GM23338 (cell line): ENCODE measurements around the gene TAMM41. TPM values are rescaled to one million over a fixed set of nuclear protein-coding genes. Genes with fewer than 3 reads are reported as not detected.

Experiments used
- ATAC-seq: fragments of 200-7000 bp; cut with Tn5 transposase; 3 replicates; pipeline ENCODE4 v1.9.1; 2020
- DNase-seq: peaks from one replicate; pipeline ENCODE4 v3.0.0-alpha.2; 2015; ENCODE audit warnings: low spot score
- H2AFZ ChIP-seq: fragments of 200-600 bp; sonication (generic); 2 replicates; pipeline ENCODE4 v1.8.0; 2016; ENCODE audit warnings: antibody characterized with exemption, mild to moderate bottlenecking, moderate library complexity
- H3F3A ChIP-seq: fragments of 200-600 bp; sonication (generic); replicated peaks from 2 replicates; pipeline ENCODE4 v1.8.0; 2017; ENCODE audit warnings: antibody characterized with exemption, mixed run types, low read depth
- H3K27ac ChIP-seq: fragments of 200-600 bp; sonication (generic); 2 replicates; pipeline ENCODE4 v1.6.1; 2016; ENCODE audit warnings: low read depth
- H3K27me3 ChIP-seq: fragments of 200-600 bp; sonication (generic); 2 replicates; pipeline ENCODE4 v1.8.0; 2016; ENCODE audit warnings: mild to moderate bottlenecking, mixed run types, moderate library complexity; ENCODE audit not compliant: insufficient read depth
- H3K36me3 ChIP-seq: fragments of 200-600 bp; sonication (generic); 2 replicates; pipeline ENCODE4 v1.8.0; 2016; ENCODE audit warnings: mild to moderate bottlenecking; ENCODE audit not compliant: insufficient read depth
- H3K4me1 ChIP-seq: fragments of 200-600 bp; sonication (generic); 2 replicates; pipeline ENCODE4 v1.8.0; 2016; ENCODE audit warnings: mild to moderate bottlenecking, moderate library complexity; ENCODE audit not compliant: insufficient read depth
- H3K4me2 ChIP-seq: fragments of 200-600 bp; sonication (generic); 2 replicates; pipeline ENCODE4 v1.7.1; 2017; ENCODE audit warnings: mixed run types
- H3K4me3 ChIP-seq: fragments of 200-600 bp; sonication (generic); 2 replicates; pipeline ENCODE4 v1.6.1; 2016; ENCODE audit warnings: mixed run types
- H3K79me2 ChIP-seq: fragments of 200-600 bp; sonication (generic); replicated peaks from 2 replicates; pipeline ENCODE4 v1.8.0; 2017; ENCODE audit warnings: mild to moderate bottlenecking; ENCODE audit not compliant: insufficient read depth
- H3K9me2 ChIP-seq: fragments of 200-600 bp; sonication (generic); 2 replicates; pipeline ENCODE4 v1.8.0; 2017; ENCODE audit not compliant: insufficient read depth
- H4K20me1 ChIP-seq: fragments of 200-600 bp; sonication (generic); replicated peaks from 2 replicates; pipeline ENCODE4 v1.8.0; 2017; ENCODE audit warnings: mild to moderate bottlenecking; ENCODE audit not compliant: insufficient read depth
- H3K27ac Mint-ChIP-seq: 2 replicates; pipeline ENCODE4 v1.8.0; 2020; ENCODE audit warnings: inconsistent platforms, mild to moderate bottlenecking, moderate library complexity, mixed read lengths
- H3K27me3 Mint-ChIP-seq: 3 replicates; pipeline ENCODE4 v1.8.0; 2022; ENCODE audit warnings: low read depth, mild to moderate bottlenecking, moderate library complexity, mixed read lengths, inconsistent platforms; ENCODE audit not compliant: insufficient read depth, poor library complexity
- H3K36me3 Mint-ChIP-seq: 3 replicates; pipeline ENCODE4 v1.8.0; 2021; ENCODE audit warnings: low read depth, mild to moderate bottlenecking, inconsistent platforms, moderate library complexity, mixed read lengths
- H3K4me1 Mint-ChIP-seq: 3 replicates; pipeline ENCODE4 v1.8.0; 2020; ENCODE audit warnings: mild to moderate bottlenecking, inconsistent platforms, mixed read lengths
- H3K4me3 Mint-ChIP-seq: 3 replicates; pipeline ENCODE4 v1.8.0; 2021; ENCODE audit warnings: moderate library complexity, mild to moderate bottlenecking, inconsistent platforms, mixed read lengths
- H3K9me3 Mint-ChIP-seq: 3 replicates; pipeline ENCODE4 v1.8.0; 2020; ENCODE audit warnings: moderate library complexity, mild to moderate bottlenecking, inconsistent platforms, mixed read lengths
- CREB1 ChIP-seq: fragments of 250-450 bp; sonication (Bioruptor Pico); IDR thresholded peaks from 2 replicates; pipeline ENCODE4 v1.5.0; 2020; ENCODE audit warnings: low read depth, mild to moderate bottlenecking, moderate library complexity
- JUNB ChIP-seq: IDR thresholded peaks from one replicate; pipeline ENCODE4 v1.6.1; 2016; ENCODE audit warnings: antibody characterized with exemption; ENCODE audit not compliant: unreplicated experiment
- ZNF331 ChIP-seq: fragments of 250-450 bp; sonication (Bioruptor Pico); IDR thresholded peaks from 2 replicates; pipeline ENCODE4 v1.5.0; 2020; ENCODE audit warnings: low read depth, mild to moderate bottlenecking, moderate library complexity
- polyA plus RNA-seq: library from polyadenylated mRNA; unstranded; fragments of >200 nt; fragmentation: Nextera tagmentation; extraction: Ambion mirVana; gene quantifications from 2 replicates; pipeline ENCODE4 v1.2.1, GENCODE V29; 2016
- total RNA-seq: library from RNA; depleted of rRNA; stranded (reverse); fragments of >200 nt; shearing (Covaris generic); gene quantifications from 2 replicates; pipeline ENCODE4 v1.2.3, GENCODE V29; 2014
- TF ChIP-seq, protein P1 (sequence below): fragments of 250-450 bp; sonication (Bioruptor Pico); IDR thresholded peaks from 2 replicates; pipeline ENCODE4 v1.5.0; 2020; ENCODE audit warnings: mild to moderate bottlenecking, moderate library complexity
- TF ChIP-seq, protein P2 (sequence below): IDR thresholded peaks from one replicate; pipeline ENCODE4 v1.6.1; 2018; ENCODE audit warnings: antibody characterized with exemption; ENCODE audit not compliant: unreplicated experiment

The TAMM41 gene
- total and polyA plus RNA-seq, 2 experiments from 2014 or later, result 8.9 to 19.2 TPM

DNA sequence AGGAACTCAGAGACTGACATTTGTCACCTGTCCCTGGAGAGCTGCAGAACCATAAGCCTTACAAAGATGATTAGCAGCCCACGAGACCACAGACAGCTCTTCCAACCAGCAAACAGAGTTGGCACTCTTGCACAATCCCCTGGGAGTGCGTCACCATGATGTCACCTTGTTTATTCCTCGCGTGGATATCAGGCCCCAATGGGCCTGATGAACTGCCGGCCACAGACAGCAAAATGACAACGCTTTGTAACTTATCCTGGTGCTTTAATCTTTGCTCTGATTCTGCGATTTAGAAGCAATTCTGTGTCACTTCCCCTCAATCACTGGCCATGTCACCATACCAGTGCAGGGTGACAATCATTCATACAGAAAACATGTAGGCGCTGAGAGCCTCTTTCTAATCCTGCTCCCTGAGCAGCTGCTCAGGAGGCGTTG, 89.2 kb downstream of the TAMM41 start:
- no peak overlapping the region for H3K27ac ChIP-seq
- DNase-seq, result no peak

More for the DNA sequence above, 89.2 kb downstream of the TAMM41 start:
- peaks cover 3% of the 10 kb centered on the region for H3K27me3 Mint-ChIP-seq
- H3K4me1 Mint-ChIP-seq, result peaks cover 9% of the 10 kb centered on the region
- Histone ChIP-seq H3K4me2 (no peak overlapping the region), H3K4me3 (no peak overlapping the region), H3K27me3 (no peaks in the 10 kb centered on the region), H2AFZ (no peak overlapping the region; the same call in 1 of the 2 replicates), H3K79me2 (no peaks in the 10 kb centered on the region), H3F3A (no peaks in the 10 kb centered on the region), H3K36me3 (no peaks in the 10 kb centered on the region), H3K4me1 (no peaks in the 10 kb centered on the region), H3K9me2 (no peaks in the 10 kb centered on the region), H4K20me1 (no peaks in the 10 kb centered on the region)
- no peaks in the 10 kb centered on the region for H3K9me3 Mint-ChIP-seq
- TF ChIP-seq JUNB (no peak), ZNF331 (CRISPR knock-in tag) (no peak), CREB1 (CRISPR knock-in tag) (no peak)
- TF ChIP-seq, protein P1, sequence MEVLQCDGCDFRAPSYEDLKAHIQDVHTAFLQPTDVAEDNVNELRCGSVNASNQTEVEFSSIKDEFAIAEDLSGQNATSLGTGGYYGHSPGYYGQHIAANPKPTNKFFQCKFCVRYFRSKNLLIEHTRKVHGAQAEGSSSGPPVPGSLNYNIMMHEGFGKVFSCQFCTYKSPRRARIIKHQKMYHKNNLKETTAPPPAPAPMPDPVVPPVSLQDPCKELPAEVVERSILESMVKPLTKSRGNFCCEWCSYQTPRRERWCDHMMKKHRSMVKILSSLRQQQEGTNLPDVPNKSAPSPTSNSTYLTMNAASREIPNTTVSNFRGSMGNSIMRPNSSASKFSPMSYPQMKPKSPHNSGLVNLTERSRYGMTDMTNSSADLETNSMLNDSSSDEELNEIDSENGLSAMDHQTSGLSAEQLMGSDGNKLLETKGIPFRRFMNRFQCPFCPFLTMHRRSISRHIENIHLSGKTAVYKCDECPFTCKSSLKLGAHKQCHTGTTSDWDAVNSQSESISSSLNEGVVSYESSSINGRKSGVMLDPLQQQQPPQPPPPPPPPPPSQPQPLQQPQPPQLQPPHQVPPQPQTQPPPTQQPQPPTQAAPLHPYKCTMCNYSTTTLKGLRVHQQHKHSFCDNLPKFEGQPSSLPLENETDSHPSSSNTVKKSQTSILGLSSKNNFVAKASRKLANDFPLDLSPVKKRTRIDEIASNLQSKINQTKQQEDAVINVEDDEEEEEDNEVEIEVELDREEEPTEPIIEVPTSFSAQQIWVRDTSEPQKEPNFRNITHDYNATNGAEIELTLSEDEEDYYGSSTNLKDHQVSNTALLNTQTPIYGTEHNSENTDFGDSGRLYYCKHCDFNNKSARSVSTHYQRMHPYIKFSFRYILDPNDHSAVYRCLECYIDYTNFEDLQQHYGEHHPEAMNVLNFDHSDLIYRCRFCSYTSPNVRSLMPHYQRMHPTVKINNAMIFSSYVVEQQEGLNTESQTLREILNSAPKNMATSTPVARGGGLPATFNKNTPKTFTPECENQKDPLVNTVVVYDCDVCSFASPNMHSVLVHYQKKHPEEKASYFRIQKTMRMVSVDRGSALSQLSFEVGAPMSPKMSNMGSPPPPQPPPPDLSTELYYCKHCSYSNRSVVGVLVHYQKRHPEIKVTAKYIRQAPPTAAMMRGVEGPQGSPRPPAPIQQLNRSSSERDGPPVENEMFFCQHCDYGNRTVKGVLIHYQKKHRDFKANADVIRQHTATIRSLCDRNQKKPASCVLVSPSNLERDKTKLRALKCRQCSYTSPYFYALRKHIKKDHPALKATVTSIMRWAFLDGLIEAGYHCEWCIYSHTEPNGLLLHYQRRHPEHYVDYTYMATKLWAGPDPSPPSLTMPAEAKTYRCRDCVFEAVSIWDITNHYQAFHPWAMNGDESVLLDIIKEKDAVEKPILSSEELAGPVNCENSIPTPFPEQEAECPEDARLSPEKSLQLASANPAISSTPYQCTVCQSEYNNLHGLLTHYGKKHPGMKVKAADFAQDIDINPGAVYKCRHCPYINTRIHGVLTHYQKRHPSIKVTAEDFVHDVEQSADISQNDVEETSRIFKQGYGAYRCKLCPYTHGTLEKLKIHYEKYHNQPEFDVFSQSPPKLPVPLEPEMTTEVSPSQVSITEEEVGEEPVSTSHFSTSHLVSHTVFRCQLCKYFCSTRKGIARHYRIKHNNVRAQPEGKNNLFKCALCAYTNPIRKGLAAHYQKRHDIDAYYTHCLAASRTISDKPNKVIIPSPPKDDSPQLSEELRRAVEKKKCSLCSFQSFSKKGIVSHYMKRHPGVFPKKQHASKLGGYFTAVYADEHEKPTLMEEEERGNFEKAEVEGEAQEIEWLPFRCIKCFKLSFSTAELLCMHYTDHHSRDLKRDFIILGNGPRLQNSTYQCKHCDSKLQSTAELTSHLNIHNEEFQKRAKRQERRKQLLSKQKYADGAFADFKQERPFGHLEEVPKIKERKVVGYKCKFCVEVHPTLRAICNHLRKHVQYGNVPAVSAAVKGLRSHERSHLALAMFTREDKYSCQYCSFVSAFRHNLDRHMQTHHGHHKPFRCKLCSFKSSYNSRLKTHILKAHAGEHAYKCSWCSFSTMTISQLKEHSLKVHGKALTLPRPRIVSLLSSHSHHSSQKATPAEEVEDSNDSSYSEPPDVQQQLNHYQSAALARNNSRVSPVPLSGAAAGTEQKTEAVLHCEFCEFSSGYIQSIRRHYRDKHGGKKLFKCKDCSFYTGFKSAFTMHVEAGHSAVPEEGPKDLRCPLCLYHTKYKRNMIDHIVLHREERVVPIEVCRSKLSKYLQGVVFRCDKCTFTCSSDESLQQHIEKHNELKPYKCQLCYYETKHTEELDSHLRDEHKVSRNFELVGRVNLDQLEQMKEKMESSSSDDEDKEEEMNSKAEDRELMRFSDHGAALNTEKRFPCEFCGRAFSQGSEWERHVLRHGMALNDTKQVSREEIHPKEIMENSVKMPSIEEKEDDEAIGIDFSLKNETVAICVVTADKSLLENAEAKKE (CRISPR knock-in tag), result no peak
- TF ChIP-seq, protein P2, sequence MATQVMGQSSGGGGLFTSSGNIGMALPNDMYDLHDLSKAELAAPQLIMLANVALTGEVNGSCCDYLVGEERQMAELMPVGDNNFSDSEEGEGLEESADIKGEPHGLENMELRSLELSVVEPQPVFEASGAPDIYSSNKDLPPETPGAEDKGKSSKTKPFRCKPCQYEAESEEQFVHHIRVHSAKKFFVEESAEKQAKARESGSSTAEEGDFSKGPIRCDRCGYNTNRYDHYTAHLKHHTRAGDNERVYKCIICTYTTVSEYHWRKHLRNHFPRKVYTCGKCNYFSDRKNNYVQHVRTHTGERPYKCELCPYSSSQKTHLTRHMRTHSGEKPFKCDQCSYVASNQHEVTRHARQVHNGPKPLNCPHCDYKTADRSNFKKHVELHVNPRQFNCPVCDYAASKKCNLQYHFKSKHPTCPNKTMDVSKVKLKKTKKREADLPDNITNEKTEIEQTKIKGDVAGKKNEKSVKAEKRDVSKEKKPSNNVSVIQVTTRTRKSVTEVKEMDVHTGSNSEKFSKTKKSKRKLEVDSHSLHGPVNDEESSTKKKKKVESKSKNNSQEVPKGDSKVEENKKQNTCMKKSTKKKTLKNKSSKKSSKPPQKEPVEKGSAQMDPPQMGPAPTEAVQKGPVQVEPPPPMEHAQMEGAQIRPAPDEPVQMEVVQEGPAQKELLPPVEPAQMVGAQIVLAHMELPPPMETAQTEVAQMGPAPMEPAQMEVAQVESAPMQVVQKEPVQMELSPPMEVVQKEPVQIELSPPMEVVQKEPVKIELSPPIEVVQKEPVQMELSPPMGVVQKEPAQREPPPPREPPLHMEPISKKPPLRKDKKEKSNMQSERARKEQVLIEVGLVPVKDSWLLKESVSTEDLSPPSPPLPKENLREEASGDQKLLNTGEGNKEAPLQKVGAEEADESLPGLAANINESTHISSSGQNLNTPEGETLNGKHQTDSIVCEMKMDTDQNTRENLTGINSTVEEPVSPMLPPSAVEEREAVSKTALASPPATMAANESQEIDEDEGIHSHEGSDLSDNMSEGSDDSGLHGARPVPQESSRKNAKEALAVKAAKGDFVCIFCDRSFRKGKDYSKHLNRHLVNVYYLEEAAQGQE, result no peak
- no peak overlapping the region for H3K27ac Mint-ChIP-seq
- no peaks in the 10 kb centered on the region for H3K36me3 Mint-ChIP-seq
- no peak overlapping the region for H3K4me3 Mint-ChIP-seq
- ATAC-seq, result no peak
